Subcutaneous abdominal adipose tissue (tissue), 5 donors: Measurements from ENCODE around the gene USP47.

ENCODE experiments used
- H3K27ac ChIP-seq: one replicate; pipeline ENCODE4 v1.7.0; 2013; ENCODE audit warnings: low read depth, mild to moderate bottlenecking, inconsistent platforms, low read length, moderate library complexity
- H3K27me3 ChIP-seq, 5 donors: one replicate each; pipeline ENCODE4 v1.7.0; 2013; ENCODE audit warnings: low read length in 5 of 5, inconsistent platforms in 1 of 5; ENCODE audit not compliant: control insufficient read depth in 5 of 5, insufficient read depth in 4 of 5
- H3K36me3 ChIP-seq, 5 donors: one replicate each; pipeline ENCODE4 v1.7.0; 2013; ENCODE audit warnings: low read length in 5 of 5; ENCODE audit not compliant: control insufficient read depth in 5 of 5, insufficient read depth in 5 of 5
- H3K4me1 ChIP-seq, 5 donors: one replicate each; pipeline ENCODE4 v1.7.0; 2013; ENCODE audit warnings: low read length in 5 of 5, mild to moderate bottlenecking in 3 of 5, moderate library complexity in 1 of 5; ENCODE audit not compliant: control insufficient read depth in 5 of 5, insufficient read depth in 5 of 5
- H3K4me3 ChIP-seq, 5 donors: one replicate each; pipeline ENCODE4 v1.7.0; 2013; ENCODE audit warnings: low read length in 5 of 5, low read depth in 1 of 5
- H3K9ac ChIP-seq, 5 donors: one replicate each; pipeline ENCODE4 v1.7.0; 2013; ENCODE audit warnings: low read length in 5 of 5, mild to moderate bottlenecking in 4 of 5, moderate library complexity in 3 of 5
- H3K9me3 ChIP-seq, 5 donors: one replicate each; pipeline ENCODE4 v1.7.0; 2013; ENCODE audit warnings: low read length in 5 of 5; ENCODE audit not compliant: control insufficient read depth in 5 of 5
- donor health status: healthy.
- donor health status: healthy.
- donor health status: healthy.
- donor health status: healthy.
- donor health status: healthy.

USP47 gene

GRCh38 chr11:11961399-11962028 lies 119.7 kb downstream of the USP47 start:
- H3K9me3 ChIP-seq: peaks cover 0 to 3% (median 0%) of the 10 kb centered on the region in 5 donors
- H3K27me3 ChIP-seq: peaks cover 0 to 16% (median 3%) of the 10 kb centered on the region in 5 donors
- H3K36me3 ChIP-seq: peaks cover 10 to 17% (median 16%) of the 10 kb centered on the region in 5 donors
- no peak overlapping the region for H3K4me3 ChIP-seq
- H3K9ac ChIP-seq: no peak overlapping the region
- H3K4me1 ChIP-seq: no peaks in the 10 kb centered on the region
- H3K27ac ChIP-seq: no peak overlapping the region

- Histone ChIP-seq H3K36me3 (peaks cover 3 to 8% (median 5%) of the 10 kb centered on the region in 5 donors), H3K9me3 (peaks cover 0 to 3% (median 0%) of the 10 kb centered on the region in 5 donors), H3K27ac (no peak overlapping the region), H3K27me3 (peaks cover 0 to 16% (median 5%) of the 10 kb centered on the region in 5 donors), H3K4me3 (no peak overlapping the region), H3K9ac (no peak overlapping the region), H3K4me1 (no peaks in the 10 kb centered on the region)
Observed at GRCh38 chr11:11963067-11963466, 121.3 kb downstream of the USP47 start.

GRCh38 chr11:11963842-11964773 lies 122.3 kb downstream of the USP47 start:
- Histone ChIP-seq H3K9me3 (peaks cover 0 to 3% (median 0%) of the 10 kb centered on the region in 5 donors), H3K36me3 (peaks cover 0 to 3% (median 0%) of the 10 kb centered on the region in 5 donors), H3K9ac (no peak overlapping the region), H3K4me3 (no peak overlapping the region), H3K27me3 (peaks cover 0 to 16% (median 8%) of the 10 kb centered on the region in 5 donors), H3K4me1 (peaks cover 0 to 10% (median 6%) of the 10 kb centered on the region in 5 donors), H3K27ac (no peak overlapping the region)

- H3K36me3 ChIP-seq: no peaks in the 10 kb centered on the region
- H3K9me3 ChIP-seq: peaks cover 0 to 3% (median 0%) of the 10 kb centered on the region in 5 donors
- peaks cover 0 to 14% (median 10%) of the 10 kb centered on the region in 5 donors for H3K4me1 ChIP-seq
- no peak overlapping the region for H3K4me3 ChIP-seq
- peaks cover 0 to 16% (median 8%) of the 10 kb centered on the region in 5 donors for H3K27me3 ChIP-seq
- no peak overlapping the region for H3K9ac ChIP-seq
- H3K27ac ChIP-seq: no peak overlapping the region
Observed at GRCh38 chr11:11964774-11965150, 123.0 kb downstream of the USP47 start.

- no peak overlapping the region for H3K27ac ChIP-seq
- peaks cover 0 to 3% (median 0%) of the 10 kb centered on the region in 5 donors for H3K9me3 ChIP-seq
- no peak overlapping the region for H3K4me3 ChIP-seq
- H3K36me3 ChIP-seq: no peaks in the 10 kb centered on the region
- H3K27me3 ChIP-seq: peaks cover 0 to 16% (median 8%) of the 10 kb centered on the region in 5 donors
- H3K9ac ChIP-seq: no peak overlapping the region
- peaks cover 0 to 18% (median 13%) of the 10 kb centered on the region in 5 donors for H3K4me1 ChIP-seq
Observed at GRCh38 chr11:11965192-11965591, 123.4 kb downstream of the USP47 start.

GRCh38 chr11:11965656-11966353 lies 124.0 kb downstream of the USP47 start:
- Histone ChIP-seq H3K27ac (no peak overlapping the region), H3K9me3 (peaks cover 0 to 3% (median 0%) of the 10 kb centered on the region in 5 donors), H3K27me3 (peaks cover 0 to 16% (median 8%) of the 10 kb centered on the region in 5 donors), H3K36me3 (no peaks in the 10 kb centered on the region), H3K4me1 (peaks cover 0 to 22% (median 17%) of the 10 kb centered on the region in 5 donors), H3K9ac (no peak overlapping the region), H3K4me3 (no peak overlapping the region)

GRCh38 chr11:11966354-11966741 lies 124.6 kb downstream of the USP47 start:
- no peaks in the 10 kb centered on the region for H3K36me3 ChIP-seq
- H3K27ac ChIP-seq: no peak overlapping the region
- H3K27me3 ChIP-seq: peaks cover 0 to 16% (median 8%) of the 10 kb centered on the region in 5 donors
- no peak overlapping the region for H3K9ac ChIP-seq
- no peak overlapping the region for H3K4me3 ChIP-seq
- peaks cover 0 to 2% (median 0%) of the 10 kb centered on the region in 5 donors for H3K9me3 ChIP-seq
- peaks cover 0 to 22% (median 17%) of the 10 kb centered on the region in 5 donors for H3K4me1 ChIP-seq

- Histone ChIP-seq H3K9me3 (no peaks in the 10 kb centered on the region), H3K4me1 (peaks cover 0 to 22% (median 17%) of the 10 kb centered on the region in 5 donors), H3K27me3 (peaks cover 0 to 16% (median 8%) of the 10 kb centered on the region in 5 donors), H3K9ac (no peak overlapping the region), H3K36me3 (no peaks in the 10 kb centered on the region), H3K4me3 (no peak overlapping the region), H3K27ac (no peak overlapping the region)
Observed at GRCh38 chr11:11966826-11967668, 125.3 kb downstream of the USP47 start.
